ENCODE measurements around the gene MYO1B. TPM values are rescaled to one million over a fixed set of nuclear protein-coding genes. Genes with fewer than 3 reads are reported as not detected.

Gene MYO1B
- total RNA-seq, 2 donors from 2014 or later: 74.7 to 79.4 TPM

- no peak overlapping the region for H3K27ac ChIP-seq
- DNase-seq (ENCODE audit: low spot score) (no peak), ATAC-seq (ENCODE audit: insufficient number of reproducible peaks, low FRiP score, low read depth) (no peak)
- no peaks in the 10 kb centered on the region for H3K4me1 ChIP-seq (ENCODE audit: control insufficient read depth in 1 of 2, low read depth in 2 of 2)
- H3K27me3 ChIP-seq (replicated peaks; ENCODE audit: insufficient read depth): no peaks in the 10 kb centered on the region
- TF ChIP-seq CTCF (IDR thresholded peaks at IDR 0.05): no peak
- H3K36me3 ChIP-seq: no peaks in the 10 kb centered on the region
- H3K4me3 ChIP-seq: no peak overlapping the region
- no peaks in the 10 kb centered on the region for H3K9me3 ChIP-seq
Observed at GRCh38 chr2:191225126-191225525, 20.1 kb upstream of the MYO1B start.

DNA sequence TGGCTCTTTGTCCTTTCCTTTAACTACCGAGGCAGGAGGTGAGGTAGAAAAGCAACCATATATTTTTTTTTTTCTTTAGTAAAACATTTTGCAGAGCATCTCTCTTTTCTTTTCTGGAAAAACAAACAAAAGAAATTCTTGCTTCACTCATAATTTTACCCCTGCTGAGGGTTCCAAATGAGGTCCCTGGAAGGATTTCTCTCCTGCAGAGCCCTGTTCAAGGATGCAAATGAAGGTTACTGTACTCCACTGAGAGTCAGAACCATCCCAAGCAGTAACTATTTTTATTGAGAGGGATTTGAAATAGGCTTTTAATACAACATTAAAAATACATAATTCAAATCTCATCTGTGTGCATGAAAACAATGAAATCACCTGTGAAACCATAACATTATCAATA is 19.5 kb upstream of the MYO1B start:
- Histone ChIP-seq H3K36me3 (no peaks in the 10 kb centered on the region), H3K4me1 (ENCODE audit: control insufficient read depth in 1 of 2, low read depth in 2 of 2) (no peaks in the 10 kb centered on the region), H3K4me3 (no peak overlapping the region), H3K9me3 (no peaks in the 10 kb centered on the region), H3K27ac (no peak overlapping the region), H3K27me3 (replicated peaks; ENCODE audit: insufficient read depth) (no peaks in the 10 kb centered on the region)
- ATAC-seq (ENCODE audit: insufficient number of reproducible peaks, low FRiP score, low read depth) (no peak), DNase-seq (ENCODE audit: low spot score) (no peak)
- no peak for TF ChIP-seq CTCF (IDR thresholded peaks at IDR 0.05)

DNA sequence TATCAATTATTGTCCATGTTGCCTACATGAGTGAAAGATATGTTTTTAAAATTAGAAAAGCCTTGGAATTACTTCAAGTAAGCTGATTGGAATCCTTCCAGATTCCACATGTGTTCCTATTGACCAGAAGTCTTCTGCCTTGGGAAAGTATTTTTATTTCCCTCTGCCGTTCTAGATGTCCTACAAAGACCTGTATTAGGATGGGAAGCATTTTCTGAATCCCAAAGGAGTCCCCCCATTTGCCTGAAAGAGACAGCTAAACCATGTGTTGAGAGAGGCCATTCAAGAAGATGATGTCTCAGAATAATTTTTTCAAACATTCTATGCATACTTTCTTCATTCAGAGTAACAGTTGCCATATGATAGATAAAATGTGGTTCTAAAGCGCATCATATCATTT is 19.0 kb upstream of the MYO1B start:
- Histone ChIP-seq H3K27ac (no peak overlapping the region), H3K36me3 (no peaks in the 10 kb centered on the region), H3K4me1 (ENCODE audit: control insufficient read depth in 1 of 2, low read depth in 2 of 2) (no peaks in the 10 kb centered on the region), H3K4me3 (no peak overlapping the region), H3K9me3 (no peaks in the 10 kb centered on the region), H3K27me3 (replicated peaks; ENCODE audit: insufficient read depth) (no peaks in the 10 kb centered on the region)
- ATAC-seq (ENCODE audit: insufficient number of reproducible peaks, low FRiP score, low read depth) (no peak), DNase-seq (ENCODE audit: low spot score) (no peak)
- no peak for TF ChIP-seq CTCF (IDR thresholded peaks at IDR 0.05)

DNA sequence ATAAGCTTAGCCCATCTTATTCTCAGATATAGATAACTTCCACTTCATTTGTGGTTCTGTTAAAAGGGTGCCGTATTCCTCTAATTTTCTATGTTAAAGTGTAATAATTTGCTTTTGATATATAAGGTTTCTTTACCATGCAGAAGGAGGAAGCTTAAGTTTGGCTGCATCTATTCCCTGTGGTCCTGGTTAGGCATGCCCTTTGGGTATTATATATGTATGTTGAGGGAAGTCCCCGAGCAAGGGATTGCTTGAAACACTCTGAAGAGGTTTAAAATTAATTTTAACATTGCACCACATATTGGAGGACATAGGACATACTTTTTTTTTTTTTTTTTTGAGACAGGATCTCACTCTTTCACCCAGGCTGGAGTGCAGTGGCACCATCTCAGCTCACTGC is 16.9 kb upstream of the MYO1B start:
- no peaks in the 10 kb centered on the region for H3K36me3 ChIP-seq
- no peak overlapping the region for H3K4me3 ChIP-seq
- no peak for TF ChIP-seq CTCF (IDR thresholded peaks at IDR 0.05)
- ATAC-seq (ENCODE audit: insufficient number of reproducible peaks, low FRiP score, low read depth) (no peak), DNase-seq (ENCODE audit: low spot score) (no peak)
- no peaks in the 10 kb centered on the region for H3K9me3 ChIP-seq
- H3K4me1 ChIP-seq (ENCODE audit: control insufficient read depth in 1 of 2, low read depth in 2 of 2): peaks cover 0 to 12% of the 10 kb centered on the region in 2 donors
- no peak overlapping the region for H3K27ac ChIP-seq
- no peaks in the 10 kb centered on the region for H3K27me3 ChIP-seq (replicated peaks; ENCODE audit: insufficient read depth)

GRCh38 chr2:191228861-191229260 is 16.3 kb upstream of the MYO1B start:
- Histone ChIP-seq H3K4me1 (ENCODE audit: control insufficient read depth in 1 of 2, low read depth in 2 of 2) (peaks cover 0 to 12% of the 10 kb centered on the region in 2 donors), H3K27ac (no peak overlapping the region), H3K9me3 (no peaks in the 10 kb centered on the region), H3K27me3 (replicated peaks; ENCODE audit: insufficient read depth) (no peaks in the 10 kb centered on the region), H3K4me3 (no peak overlapping the region), H3K36me3 (no peaks in the 10 kb centered on the region)
- no peak for TF ChIP-seq CTCF (IDR thresholded peaks at IDR 0.05)
- no peak for DNase-seq (ENCODE audit: low spot score)
- ATAC-seq (ENCODE audit: insufficient number of reproducible peaks, low FRiP score, low read depth): no peak

All from thoracic aorta (tissue), 2 donors.